MCF 10A (cell line): ENCODE data around the gene GABRB3. TPM values are rescaled to one million over a fixed set of nuclear protein-coding genes. Genes with fewer than 3 reads are reported as not detected.

Experiments
- BruUV-seq: library from RNA; stranded (reverse); fragments of 400-500 nt; replicated peaks from 2 replicates; lab custom pipeline; 2021; lab: Mats Ljungman, UMichigan
- CTCF ChIA-PET: fragments of 300-600 bp; sonication (Branson Sonifier 250); formaldehyde crosslinking; extraction: SDS; loops from one replicate; lab custom pipeline; 2021; ENCODE audit warnings: antibody characterized with exemption, inconsistent platforms; lab: Yijun Ruan, JAX
- POLR2A ChIA-PET: fragments of 300-600, 350-650 bp; sonication (Branson Sonifier 250); formaldehyde crosslinking; extraction: SDS; loops from one replicate; lab custom pipeline; 2020; ENCODE audit warnings: antibody characterized with exemption, inconsistent platforms; lab: Yijun Ruan, JAX
- DNase-seq: peaks from one replicate; pipeline ENCODE4 v3.0.0-alpha.2; 2018; ENCODE audit not compliant: unreplicated experiment
- H3K27ac Mint-ChIP-seq: one replicate; pipeline ENCODE4 v1.8.0; 2022; ENCODE audit warnings: mild to moderate bottlenecking, low read depth, mixed read lengths; ENCODE audit not compliant: unreplicated experiment
- H3K27me3 Mint-ChIP-seq: one replicate; pipeline ENCODE4 v1.8.0; 2022; ENCODE audit warnings: mixed read lengths; ENCODE audit not compliant: insufficient read depth, unreplicated experiment
- H3K36me3 Mint-ChIP-seq: one replicate; pipeline ENCODE4 v1.8.0; 2022; ENCODE audit warnings: mild to moderate bottlenecking, moderate library complexity, mixed read lengths; ENCODE audit not compliant: insufficient read depth, unreplicated experiment
- H3K4me1 Mint-ChIP-seq: one replicate; pipeline ENCODE4 v1.8.0; 2022; ENCODE audit warnings: mixed read lengths; ENCODE audit not compliant: insufficient read depth, unreplicated experiment
- H3K4me3 Mint-ChIP-seq: one replicate; pipeline ENCODE4 v1.8.0; 2022; ENCODE audit warnings: mild to moderate bottlenecking, moderate library complexity, mixed read lengths; ENCODE audit not compliant: unreplicated experiment
- H3K9me3 Mint-ChIP-seq: one replicate; pipeline ENCODE4 v1.8.0; 2022; ENCODE audit warnings: mixed read lengths; ENCODE audit not compliant: unreplicated experiment
- intact Hi-C: fragments of 100-400 bp; cut with micrococcal nuclease; formaldehyde crosslinking; loops from 2 replicates; pipeline ENCODE4 v1.14.1; 2022
- total RNA-seq: library from RNA; stranded (reverse); gene quantifications from 2 replicates; pipeline ENCODE4 v1.2.3, GENCODE V29; 2022
- TF ChIP-seq, protein P1 (sequence below): fragments of 200-600 bp; IDR thresholded peaks from one replicate; pipeline ENCODE4 v1.8.0; 2022; ENCODE audit warnings: antibody characterized with exemption, mild to moderate bottlenecking; ENCODE audit not compliant: unreplicated experiment

The GABRB3 gene
- total RNA-seq, 1 experiment from 2014 or later = not detected

DNA sequence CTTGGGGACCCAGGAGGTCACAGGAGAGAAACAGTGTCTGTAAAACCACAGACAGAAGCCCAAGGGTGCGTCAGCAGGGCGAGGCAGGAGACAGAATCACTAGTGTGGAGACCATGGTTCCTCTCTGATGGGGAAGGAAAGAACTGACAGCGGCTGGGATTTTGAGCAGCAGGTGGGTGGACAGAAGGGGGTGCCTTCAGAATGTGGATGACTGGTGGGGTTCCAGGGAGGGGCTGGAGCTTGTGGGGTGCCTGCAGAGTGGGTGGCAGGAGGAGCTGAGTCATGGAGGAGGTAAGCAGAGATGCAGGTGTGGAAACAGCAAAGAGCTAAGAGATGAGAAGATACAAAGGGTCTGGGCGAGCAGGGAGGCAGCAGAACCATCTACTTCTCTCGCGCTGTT lies 124.2 kb downstream of the GABRB3 start:
- no peaks in the 10 kb centered on the region for H3K27me3 Mint-ChIP-seq
- ChIA-PET CTCF (no interaction called here), POLR2A (no interaction called here)
- BruUV-seq = no TSS peak
- H3K36me3 Mint-ChIP-seq = no peaks in the 10 kb centered on the region
- intact Hi-C loops = no loop called here
- H3K27ac Mint-ChIP-seq = no peak overlapping the region
- H3K9me3 Mint-ChIP-seq = peaks cover 38% of the 10 kb centered on the region
- H3K4me1 Mint-ChIP-seq = no peaks in the 10 kb centered on the region
- no peak overlapping the region for H3K4me3 Mint-ChIP-seq
- DNase-seq = no peak
- TF ChIP-seq, protein P1, sequence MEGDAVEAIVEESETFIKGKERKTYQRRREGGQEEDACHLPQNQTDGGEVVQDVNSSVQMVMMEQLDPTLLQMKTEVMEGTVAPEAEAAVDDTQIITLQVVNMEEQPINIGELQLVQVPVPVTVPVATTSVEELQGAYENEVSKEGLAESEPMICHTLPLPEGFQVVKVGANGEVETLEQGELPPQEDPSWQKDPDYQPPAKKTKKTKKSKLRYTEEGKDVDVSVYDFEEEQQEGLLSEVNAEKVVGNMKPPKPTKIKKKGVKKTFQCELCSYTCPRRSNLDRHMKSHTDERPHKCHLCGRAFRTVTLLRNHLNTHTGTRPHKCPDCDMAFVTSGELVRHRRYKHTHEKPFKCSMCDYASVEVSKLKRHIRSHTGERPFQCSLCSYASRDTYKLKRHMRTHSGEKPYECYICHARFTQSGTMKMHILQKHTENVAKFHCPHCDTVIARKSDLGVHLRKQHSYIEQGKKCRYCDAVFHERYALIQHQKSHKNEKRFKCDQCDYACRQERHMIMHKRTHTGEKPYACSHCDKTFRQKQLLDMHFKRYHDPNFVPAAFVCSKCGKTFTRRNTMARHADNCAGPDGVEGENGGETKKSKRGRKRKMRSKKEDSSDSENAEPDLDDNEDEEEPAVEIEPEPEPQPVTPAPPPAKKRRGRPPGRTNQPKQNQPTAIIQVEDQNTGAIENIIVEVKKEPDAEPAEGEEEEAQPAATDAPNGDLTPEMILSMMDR = no peak

GRCh38 chr15:26644948-26645347 lies 127.9 kb downstream of the GABRB3 start:
- no TSS peak for BruUV-seq
- DNase-seq = no peak
- Mint-ChIP-seq H3K27ac (no peak overlapping the region), H3K9me3 (peaks cover 51% of the 10 kb centered on the region), H3K27me3 (no peaks in the 10 kb centered on the region), H3K36me3 (no peaks in the 10 kb centered on the region), H3K4me3 (no peak overlapping the region), H3K4me1 (no peaks in the 10 kb centered on the region)
- ChIA-PET POLR2A (no interaction called here), CTCF (no interaction called here)
- intact Hi-C loops = no loop called here
- TF ChIP-seq, protein P1 = no peak

DNA sequence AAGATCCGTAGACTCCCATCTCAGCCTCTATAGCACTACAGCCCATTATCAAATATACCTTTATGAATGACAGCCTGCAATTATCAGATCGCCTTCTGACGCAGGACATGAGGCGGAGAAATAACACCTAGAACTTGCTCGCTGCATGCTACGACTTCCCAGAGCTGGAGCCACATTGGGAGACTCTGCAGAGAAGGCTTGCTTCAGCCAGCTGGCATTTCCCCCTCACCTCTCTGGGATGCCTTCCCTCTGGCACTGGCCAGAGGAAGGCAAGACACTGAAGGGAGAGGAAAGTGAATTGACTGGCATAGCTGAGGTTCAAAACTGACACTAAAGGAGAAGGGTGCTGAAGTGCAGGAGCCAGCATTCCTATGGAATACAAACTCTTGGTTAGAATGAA lies 131.7 kb downstream of the GABRB3 start:
- TF ChIP-seq, protein P1 = no peak
- no peaks in the 10 kb centered on the region for H3K27me3 Mint-ChIP-seq
- peaks cover 44% of the 10 kb centered on the region for H3K9me3 Mint-ChIP-seq
- POLR2A ChIA-PET = no interaction called here
- H3K36me3 Mint-ChIP-seq = no peaks in the 10 kb centered on the region
- DNase-seq = no peak
- intact Hi-C loops = no loop called here
- no peaks in the 10 kb centered on the region for H3K4me1 Mint-ChIP-seq
- CTCF ChIA-PET = no interaction called here
- H3K4me3 Mint-ChIP-seq = no peak overlapping the region
- no TSS peak for BruUV-seq
- no peak overlapping the region for H3K27ac Mint-ChIP-seq

DNA sequence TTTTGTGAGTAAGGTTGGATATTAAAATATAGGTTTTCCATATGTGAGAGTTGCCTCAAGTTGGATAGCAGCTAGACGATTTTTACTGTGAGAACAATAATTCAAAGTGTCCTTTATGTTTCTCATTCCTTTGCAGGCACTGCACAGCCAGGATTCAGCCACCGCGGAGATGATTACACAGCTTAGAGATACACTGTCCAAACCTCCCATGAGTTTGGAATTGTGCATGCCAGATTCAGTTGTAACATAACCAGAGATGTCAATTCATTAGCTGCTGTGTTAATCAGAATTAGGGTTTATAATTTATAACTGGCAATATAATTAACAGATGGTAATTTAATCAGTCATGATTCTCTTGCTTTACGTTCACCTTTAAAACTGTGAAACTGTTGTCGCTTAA lies 132.3 kb downstream of the GABRB3 start:
- no peaks in the 10 kb centered on the region for H3K27me3 Mint-ChIP-seq
- ChIA-PET CTCF (no interaction called here), POLR2A (no interaction called here)
- intact Hi-C loops = no loop called here
- no peak overlapping the region for H3K4me3 Mint-ChIP-seq
- H3K4me1 Mint-ChIP-seq = no peaks in the 10 kb centered on the region
- TF ChIP-seq, protein P1 = no peak
- BruUV-seq = no TSS peak
- no peak for DNase-seq
- no peaks in the 10 kb centered on the region for H3K36me3 Mint-ChIP-seq
- H3K9me3 Mint-ChIP-seq = peaks cover 48% of the 10 kb centered on the region
- H3K27ac Mint-ChIP-seq = no peak overlapping the region
